ENCODE data around the gene SHC1.

DNA sequence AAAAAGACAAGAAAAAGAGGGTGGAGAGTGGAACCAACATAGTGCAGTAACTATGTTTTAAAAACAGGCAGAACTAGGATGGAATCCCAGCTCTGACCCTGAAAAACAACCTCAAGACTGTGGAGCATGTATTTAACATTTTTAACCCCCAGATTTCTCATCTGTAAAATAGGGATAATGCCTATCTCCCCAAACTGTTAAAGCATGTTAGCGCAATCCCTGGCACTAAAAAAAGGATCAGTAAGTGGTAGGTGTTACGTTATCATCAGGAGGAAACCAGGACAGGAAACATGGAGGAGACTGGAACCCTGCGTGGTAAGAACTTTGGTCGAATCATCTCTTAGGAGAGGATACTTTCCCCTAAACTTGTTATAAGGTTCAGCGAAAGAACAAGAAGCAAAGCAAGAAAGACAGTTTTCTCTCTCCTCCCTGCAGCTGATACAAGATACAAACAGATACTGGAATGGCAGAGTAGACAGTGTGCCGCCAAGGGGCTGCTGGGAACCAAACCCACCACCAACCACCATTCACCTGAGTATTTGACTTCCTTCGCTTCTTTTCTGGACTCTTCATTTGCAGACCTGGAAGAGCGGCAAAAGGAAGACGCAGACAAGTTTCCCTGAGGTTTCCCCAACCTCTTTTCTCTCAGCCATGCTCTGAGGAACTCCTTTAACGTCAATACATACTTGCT lies 10.0 kb downstream of the SHC1 start:
- TF ChIP-seq POLR2AphosphoS5 (IDR thresholded peaks at IDR 0.05; ENCODE audit: low read depth, low read length) (no peak), POLR2A (IDR thresholded peaks at IDR 0.05; ENCODE audit: low read depth, low read length) (no peak)
